Retinal pigment epithelial cell (primary cell): Measurements from ENCODE around the gene AHI1.

Source experiments
- DNase-seq: peaks from one replicate; pipeline ENCODE4 v3.0.0-alpha.2; 2010; ENCODE audit warnings: low read depth
- H3K4me3 ChIP-seq: 2 replicates; pipeline ENCODE4 v1.5.1; 2011; ENCODE audit warnings: mild to moderate bottlenecking, low read length, control low read depth, moderate library complexity
- TF ChIP-seq, protein P1 (sequence below): conservative IDR thresholded peaks from 2 replicates; pipeline ENCODE4 v1.5.1; 2011; ENCODE audit warnings: low read depth, low read length, control low read depth, inconsistent platforms

Gene AHI1

DNA sequence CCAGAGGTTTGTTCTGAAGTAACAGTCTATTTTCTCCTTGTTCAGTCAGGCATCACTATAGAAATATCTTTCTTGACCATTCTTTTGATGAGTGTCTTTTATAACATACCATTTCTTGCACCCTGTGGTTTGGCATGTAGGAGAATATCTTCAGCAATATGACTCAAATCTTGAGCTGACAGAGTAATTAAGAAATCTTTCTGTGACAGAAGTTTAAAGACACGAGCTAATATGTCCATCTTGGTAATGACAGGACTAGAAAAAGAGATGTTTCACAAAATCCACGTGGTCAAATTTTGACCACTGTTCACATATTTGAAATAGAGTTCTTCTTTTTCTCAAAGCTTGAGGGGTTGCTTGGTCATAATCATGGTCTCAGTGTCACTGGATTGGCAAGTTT is 166.5 kb downstream of the AHI1 start:
- H3K4me3 ChIP-seq, result no peak overlapping the region
- TF ChIP-seq, protein P1, sequence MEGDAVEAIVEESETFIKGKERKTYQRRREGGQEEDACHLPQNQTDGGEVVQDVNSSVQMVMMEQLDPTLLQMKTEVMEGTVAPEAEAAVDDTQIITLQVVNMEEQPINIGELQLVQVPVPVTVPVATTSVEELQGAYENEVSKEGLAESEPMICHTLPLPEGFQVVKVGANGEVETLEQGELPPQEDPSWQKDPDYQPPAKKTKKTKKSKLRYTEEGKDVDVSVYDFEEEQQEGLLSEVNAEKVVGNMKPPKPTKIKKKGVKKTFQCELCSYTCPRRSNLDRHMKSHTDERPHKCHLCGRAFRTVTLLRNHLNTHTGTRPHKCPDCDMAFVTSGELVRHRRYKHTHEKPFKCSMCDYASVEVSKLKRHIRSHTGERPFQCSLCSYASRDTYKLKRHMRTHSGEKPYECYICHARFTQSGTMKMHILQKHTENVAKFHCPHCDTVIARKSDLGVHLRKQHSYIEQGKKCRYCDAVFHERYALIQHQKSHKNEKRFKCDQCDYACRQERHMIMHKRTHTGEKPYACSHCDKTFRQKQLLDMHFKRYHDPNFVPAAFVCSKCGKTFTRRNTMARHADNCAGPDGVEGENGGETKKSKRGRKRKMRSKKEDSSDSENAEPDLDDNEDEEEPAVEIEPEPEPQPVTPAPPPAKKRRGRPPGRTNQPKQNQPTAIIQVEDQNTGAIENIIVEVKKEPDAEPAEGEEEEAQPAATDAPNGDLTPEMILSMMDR, result no peak
- DNase-seq, result no peak

DNA sequence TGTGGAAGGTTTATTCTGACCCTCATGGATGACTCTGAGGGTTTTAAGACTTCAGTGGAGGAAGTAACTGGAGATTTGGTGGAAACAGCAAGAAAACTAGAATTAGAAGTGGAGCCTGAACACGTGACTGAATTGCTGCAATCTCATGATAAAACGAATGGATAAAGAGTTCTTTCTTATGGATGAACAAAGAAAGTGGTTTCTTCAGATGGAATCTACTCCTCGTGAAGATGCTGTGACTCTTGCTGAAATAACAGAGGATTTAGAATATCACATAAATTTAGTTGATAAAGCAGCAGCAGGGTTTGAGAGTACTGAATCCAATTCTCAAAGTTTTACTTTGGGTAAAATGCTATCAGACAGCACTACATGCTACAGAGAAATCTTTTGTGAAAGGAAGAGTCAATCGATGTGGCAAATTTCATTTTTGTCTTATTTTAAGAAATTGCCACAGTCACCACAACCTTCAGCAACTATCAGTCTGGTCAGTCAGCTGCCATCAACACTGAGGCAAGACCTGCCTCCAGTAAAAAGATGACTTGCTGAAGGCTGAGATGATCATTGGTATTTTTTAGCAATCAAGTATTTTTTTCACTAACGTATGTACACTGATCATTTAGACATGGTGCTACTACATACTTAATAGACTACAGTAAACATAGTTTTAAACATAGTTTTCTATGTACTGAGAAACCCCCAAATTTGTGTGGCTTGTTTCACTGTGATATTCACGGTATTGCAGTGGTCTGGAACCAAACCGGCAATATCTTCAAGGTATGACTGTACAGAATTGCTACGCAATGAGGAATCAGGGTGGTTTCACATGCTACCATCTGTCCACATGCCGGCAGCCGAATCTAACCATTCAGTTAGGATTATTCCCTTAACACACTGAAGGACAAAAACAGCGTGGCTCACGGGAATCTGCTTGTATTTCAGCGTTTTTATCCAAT is 167.4 kb downstream of the AHI1 start:
- H3K4me3 ChIP-seq, result no peak overlapping the region
- TF ChIP-seq, protein P1, result no peak
- no peak for DNase-seq

DNA sequence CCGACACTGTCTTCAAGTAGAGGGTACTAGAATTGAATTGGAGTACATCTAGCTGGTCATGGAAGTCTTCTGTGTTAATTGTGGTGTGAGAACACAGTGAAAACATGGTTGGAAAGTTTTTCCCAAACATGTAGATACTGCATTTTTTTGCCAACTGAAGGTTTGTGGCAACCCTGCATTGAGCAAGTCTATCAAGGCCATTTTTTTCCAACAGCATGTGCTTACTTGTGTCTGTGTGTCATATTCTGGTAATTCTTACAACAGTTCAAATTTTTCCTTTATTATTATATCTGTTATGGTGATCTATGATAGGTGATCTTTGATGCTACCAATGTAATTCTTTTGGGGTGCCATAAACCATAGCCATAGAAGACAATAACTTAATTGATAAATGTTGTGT is 169.4 kb downstream of the AHI1 start:
- DNase-seq, result no peak
- H3K4me3 ChIP-seq, result no peak overlapping the region
- TF ChIP-seq, protein P1, result no peak

DNA sequence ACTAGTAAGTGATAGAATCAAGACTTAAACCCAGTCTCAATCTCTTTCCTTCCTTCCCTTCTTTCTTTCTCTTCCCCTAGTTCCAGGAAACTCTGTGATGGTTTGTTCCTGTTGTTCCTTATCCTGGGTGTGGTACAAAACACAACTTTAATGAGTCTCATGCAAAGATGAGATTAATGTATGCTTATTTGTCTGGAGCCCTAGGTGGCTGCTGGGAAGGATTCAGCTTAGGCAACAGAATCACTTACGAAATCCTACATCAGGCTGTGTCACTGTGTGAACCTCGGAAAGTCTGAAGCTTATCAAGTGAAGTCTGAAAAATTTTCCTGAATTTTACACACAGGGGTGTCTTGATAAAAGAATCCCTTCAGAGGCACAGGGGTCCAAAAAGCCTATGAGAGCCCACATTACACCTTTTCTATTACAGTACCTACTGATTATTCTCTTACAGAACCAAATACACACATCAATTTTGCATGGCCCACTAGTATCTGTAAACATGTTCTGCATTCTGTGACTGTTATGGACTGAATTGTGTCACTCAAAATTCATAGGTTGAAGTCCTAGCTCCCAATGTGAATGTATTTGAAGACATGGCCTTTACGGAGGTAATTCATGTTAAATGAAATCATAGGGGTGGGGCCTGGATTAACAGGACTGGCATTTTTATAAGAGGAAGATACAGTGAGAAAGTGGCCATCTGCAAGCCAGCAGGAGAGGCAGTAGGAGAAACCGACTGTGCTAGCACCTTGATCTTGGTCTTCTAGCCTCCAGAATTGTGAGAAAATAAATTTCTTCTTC is 171.7 kb downstream of the AHI1 start:
- H3K4me3 ChIP-seq, result no peak overlapping the region
- TF ChIP-seq, protein P1, result no peak
- no peak for DNase-seq

DNA sequence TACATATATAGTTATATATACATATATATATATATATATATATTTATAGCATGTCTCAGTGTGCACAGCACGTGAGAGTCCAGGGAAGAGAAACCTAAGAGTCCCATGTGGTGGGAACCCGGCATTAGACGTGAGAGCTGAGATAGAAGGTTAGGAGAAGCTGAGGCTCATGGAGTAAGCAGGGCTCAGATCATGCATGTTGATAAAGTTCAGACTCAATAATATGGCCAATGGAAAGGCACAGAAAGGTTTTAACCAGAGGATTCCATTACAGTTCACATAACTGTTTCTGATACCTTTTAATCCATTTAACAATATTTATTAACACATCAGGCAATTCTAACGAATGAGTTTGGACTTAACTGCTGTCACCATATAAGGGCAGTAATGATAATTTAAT is 173.0 kb downstream of the AHI1 start:
- TF ChIP-seq, protein P1, result no peak
- no peak for DNase-seq
- H3K4me3 ChIP-seq, result no peak overlapping the region

DNA sequence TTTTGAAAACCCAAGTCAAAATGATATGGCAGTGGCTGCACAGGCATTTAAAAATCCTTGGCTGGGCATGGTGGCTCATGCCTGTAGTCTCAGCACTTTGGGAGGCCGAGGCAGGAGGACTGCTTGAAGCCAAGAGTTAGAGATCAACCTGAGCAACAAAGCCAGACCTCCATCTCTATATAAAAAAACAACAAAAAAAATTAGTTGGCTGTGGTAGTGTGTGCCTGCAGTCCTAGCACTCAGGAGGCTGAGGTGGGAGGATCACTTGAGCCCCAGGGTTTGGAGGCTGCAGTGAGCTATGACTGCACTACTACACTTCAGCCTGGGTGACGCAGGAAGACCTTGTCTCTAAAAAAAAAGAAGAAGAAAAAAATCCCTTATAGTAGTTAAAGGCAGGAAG is 173.6 kb downstream of the AHI1 start:
- TF ChIP-seq, protein P1, result no peak
- no peak for DNase-seq
- no peak overlapping the region for H3K4me3 ChIP-seq

DNA sequence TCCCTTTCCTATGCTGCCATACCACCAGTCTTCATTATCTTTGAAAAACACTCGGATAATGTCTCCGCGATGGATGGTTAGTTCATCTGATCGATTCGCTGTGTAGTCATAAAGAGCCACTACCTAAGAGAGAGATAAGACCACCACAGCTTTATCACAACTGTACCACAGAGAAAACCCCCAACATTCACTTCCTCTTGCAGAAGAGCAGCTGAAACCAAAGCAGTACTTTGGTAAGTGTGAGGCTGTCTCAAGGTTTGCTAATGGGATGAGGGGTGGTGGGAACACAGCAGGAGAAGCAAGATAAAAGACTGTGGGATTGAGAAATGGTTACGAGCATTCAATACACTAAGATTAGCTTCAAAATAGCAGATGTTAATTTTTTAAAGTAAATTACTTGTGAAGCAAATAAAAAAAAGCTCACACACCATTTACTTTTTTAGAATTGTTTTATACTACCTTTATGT is 174.3 kb downstream of the AHI1 start:
- DNase-seq, result no peak
- no peak overlapping the region for H3K4me3 ChIP-seq
- TF ChIP-seq, protein P1, result no peak
